ENCODE measurements around the gene TCAIM.
"Not testable (repeated sequence)": the region's sequence is repeated elsewhere in the genome, so short reads cannot be mapped to it uniquely, and the experiment has no call there.

TCAIM gene

GRCh38 chr3:44348993-44349392, 10.4 kb downstream of the TCAIM start:
- DNase-seq = no peak

GRCh38 chr3:44353355-44353924, 14.9 kb downstream of the TCAIM start:
- no peak for DNase-seq

GRCh38 chr3:44355362-44356033, 16.9 kb downstream of the TCAIM start:
- DNase-seq = peak in 1 of 3 experiments; percentile 36

- no peak for DNase-seq
These were observed 20.7 kb downstream of the TCAIM start for GRCh38 chr3:44359146-44359751.

- no peak for DNase-seq
These were observed 25.0 kb downstream of the TCAIM start for GRCh38 chr3:44363591-44363990.

- no peak for DNase-seq
These were observed 27.4 kb downstream of the TCAIM start for GRCh38 chr3:44365952-44366351.

GRCh38 chr3:44375450-44375849, 36.9 kb downstream of the TCAIM start:
- no peak for DNase-seq

GRCh38 chr3:44387404-44387803, 48.8 kb downstream of the TCAIM start:
- no peak for DNase-seq

- DNase-seq = no peak
These were observed 53.9 kb downstream of the TCAIM start for GRCh38 chr3:44392489-44392888.

- no peak for DNase-seq
These were observed 57.1 kb downstream of the TCAIM start for GRCh38 chr3:44395714-44396113.

- peak in 2 of 3 experiments; percentile 1 to 7 for DNase-seq
These were observed 57.9 kb downstream of the TCAIM start for GRCh38 chr3:44396200-44397171.

- DNase-seq = not testable (repeated sequence)
These were observed 59.7 kb downstream of the TCAIM start for GRCh38 chr3:44398271-44398670.

GRCh38 chr3:44398853-44399252, 60.3 kb downstream of the TCAIM start:
- DNase-seq = no peak

- DNase-seq = no peak
These were observed 62.2 kb downstream of the TCAIM start for GRCh38 chr3:44400771-44401170.

GRCh38 chr3:44402548-44402947, 64.0 kb downstream of the TCAIM start:
- no peak for DNase-seq

- no peak for DNase-seq
These were observed 71.3 kb downstream of the TCAIM start for GRCh38 chr3:44409640-44410410.

GRCh38 chr3:44411031-44411645, 72.6 kb downstream of the TCAIM start:
- DNase-seq = no peak

- DNase-seq = no peak
These were observed 73.8 kb downstream of the TCAIM start for GRCh38 chr3:44412365-44412764.

- DNase-seq = no peak
These were observed 76.0 kb downstream of the TCAIM start for GRCh38 chr3:44414517-44415090.

- DNase-seq = no peak
These were observed 76.9 kb downstream of the TCAIM start for GRCh38 chr3:44415421-44415820.

All from NCI-H1417 (cell line).